GM10266 (cell line): Measurements from ENCODE around the gene B3GALNT2.

Experiments used
- DNase-seq: peaks from one replicate; pipeline ENCODE4 v3.0.0; 2012; ENCODE audit errors: extremely low spot score
- TF ChIP-seq, protein P1 (sequence below): IDR thresholded peaks from 2 replicates; pipeline ENCODE4 v1.5.1; 2012; ENCODE audit warnings: mild to moderate bottlenecking, low read depth; ENCODE audit not compliant: control insufficient read depth, insufficient read depth; ENCODE audit errors: missing control alignments

B3GALNT2 gene

DNA sequence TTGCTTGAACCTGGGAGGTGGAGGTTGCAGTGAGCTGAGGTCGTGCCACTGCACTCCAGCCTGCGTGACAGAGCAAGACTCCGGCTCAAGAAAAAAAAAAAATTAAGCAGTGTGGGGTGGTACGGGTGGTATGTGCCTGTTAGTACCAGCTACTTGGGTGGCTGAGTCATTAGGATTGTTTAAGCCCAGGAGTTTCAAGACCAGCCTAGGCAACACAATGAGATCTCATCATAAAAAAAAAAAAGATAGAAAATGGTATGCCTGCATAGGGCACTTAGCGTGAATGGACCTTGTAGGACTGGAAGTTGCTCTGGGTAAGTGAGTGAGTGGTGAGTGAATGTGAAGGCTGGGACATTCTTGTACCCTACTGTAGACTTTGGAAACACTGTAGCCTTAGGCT, 100.1 kb downstream of the B3GALNT2 start:
- DNase-seq = no peak
- TF ChIP-seq, protein P1, sequence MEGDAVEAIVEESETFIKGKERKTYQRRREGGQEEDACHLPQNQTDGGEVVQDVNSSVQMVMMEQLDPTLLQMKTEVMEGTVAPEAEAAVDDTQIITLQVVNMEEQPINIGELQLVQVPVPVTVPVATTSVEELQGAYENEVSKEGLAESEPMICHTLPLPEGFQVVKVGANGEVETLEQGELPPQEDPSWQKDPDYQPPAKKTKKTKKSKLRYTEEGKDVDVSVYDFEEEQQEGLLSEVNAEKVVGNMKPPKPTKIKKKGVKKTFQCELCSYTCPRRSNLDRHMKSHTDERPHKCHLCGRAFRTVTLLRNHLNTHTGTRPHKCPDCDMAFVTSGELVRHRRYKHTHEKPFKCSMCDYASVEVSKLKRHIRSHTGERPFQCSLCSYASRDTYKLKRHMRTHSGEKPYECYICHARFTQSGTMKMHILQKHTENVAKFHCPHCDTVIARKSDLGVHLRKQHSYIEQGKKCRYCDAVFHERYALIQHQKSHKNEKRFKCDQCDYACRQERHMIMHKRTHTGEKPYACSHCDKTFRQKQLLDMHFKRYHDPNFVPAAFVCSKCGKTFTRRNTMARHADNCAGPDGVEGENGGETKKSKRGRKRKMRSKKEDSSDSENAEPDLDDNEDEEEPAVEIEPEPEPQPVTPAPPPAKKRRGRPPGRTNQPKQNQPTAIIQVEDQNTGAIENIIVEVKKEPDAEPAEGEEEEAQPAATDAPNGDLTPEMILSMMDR = no peak

DNA sequence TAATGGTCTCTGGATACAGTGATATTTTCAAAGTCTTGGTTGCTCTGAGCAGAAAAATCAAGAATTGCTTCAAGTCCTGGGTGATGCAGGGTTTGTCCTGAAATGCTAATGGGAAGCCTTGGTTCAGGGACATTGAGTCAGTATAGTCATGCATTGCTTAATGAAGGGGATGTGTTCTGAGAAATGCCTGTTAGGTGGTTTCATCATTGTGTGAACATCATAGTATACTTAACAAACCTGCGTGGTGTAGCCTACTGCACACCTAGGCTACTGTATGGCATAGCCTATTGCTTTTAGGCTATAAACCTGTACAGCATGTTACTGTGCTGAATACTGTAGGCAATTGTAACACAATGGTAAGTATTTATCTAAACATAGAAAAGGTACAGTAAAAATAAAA, 100.7 kb downstream of the B3GALNT2 start:
- TF ChIP-seq, protein P1 = no peak
- no peak for DNase-seq

DNA sequence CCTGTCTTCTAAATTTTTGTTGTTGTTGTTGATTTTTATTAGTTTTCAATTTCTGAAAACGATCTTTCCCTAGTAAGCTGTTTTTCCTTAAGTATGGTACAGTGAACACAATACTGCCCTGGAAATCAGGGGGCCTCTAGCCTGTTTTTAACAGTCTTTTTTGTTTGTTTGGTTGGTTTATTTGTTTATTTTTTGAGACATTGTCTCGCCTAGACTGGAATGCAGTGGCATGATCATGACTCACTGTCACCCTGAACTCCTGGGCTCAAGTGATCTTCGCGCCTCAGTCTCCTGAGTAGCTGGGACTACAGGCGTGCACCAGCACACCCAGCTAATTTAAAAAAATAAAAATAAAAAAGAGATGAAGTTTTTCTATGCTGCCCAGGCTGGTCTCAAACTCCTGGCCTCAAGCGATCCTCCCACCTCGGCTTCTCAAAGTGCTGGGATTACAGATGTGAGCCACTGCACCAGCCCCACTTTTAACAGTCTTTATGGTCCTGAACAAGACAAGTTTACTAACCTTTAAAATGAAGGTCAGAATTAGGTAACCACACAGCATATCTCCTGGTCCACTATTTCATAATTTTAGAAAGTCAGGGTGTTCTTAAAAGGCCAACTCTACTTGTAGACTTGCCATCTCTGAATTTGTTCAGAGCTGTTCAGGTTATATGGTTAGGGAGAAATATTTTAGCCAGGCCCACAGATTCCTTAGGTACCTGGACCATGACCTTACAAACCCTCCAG, 101.6 kb downstream of the B3GALNT2 start:
- DNase-seq = no peak

DNA sequence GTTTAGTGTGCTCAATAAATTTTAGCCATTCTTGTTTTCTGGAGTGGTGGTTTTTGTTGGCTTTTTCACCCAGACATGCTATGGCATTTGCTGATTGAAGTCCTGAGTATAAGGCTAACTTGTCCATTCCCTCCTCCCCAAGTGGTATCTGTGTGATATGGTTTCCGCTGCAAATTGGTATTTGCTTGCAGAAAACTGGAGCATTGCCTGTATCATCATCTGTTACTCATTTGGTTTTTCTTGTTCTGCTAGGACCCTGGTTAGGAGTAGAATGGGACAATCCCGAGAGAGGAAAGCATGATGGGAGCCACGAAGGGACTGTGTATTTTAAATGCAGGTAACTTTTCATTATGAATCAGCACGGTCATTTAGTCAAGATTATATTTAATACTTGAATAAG, 103.0 kb downstream of the B3GALNT2 start:
- TF ChIP-seq, protein P1 = no peak
- no peak for DNase-seq

More for the DNA sequence above, 101.6 kb downstream of the B3GALNT2 start:
- TF ChIP-seq, protein P1 = no peak
